IMR-90 (cell line): ENCODE results near the gene OR52K2. TPM values are rescaled to one million over a fixed set of nuclear protein-coding genes. Genes with fewer than 3 reads are reported as not detected.

Experiments
- ATAC-seq: fragments of 200-7000 bp; cut with Tn5 transposase; 2 replicates; pipeline ENCODE4 v1.9.1; 2020; ENCODE audit warnings: low read depth, mild to moderate bottlenecking, moderate library complexity
- BruUV-seq: library from RNA; stranded (reverse); fragments of 400-500 nt; replicated peaks from 2 replicates; lab custom pipeline; 2021; lab: Mats Ljungman, UMichigan
- CTCF ChIA-PET: fragments of 300-600 bp; formaldehyde crosslinking; extraction: SDS; loops from one replicate; lab custom pipeline; 2021; ENCODE audit warnings: antibody characterized with exemption; lab: Yijun Ruan, JAX
- POLR2A ChIA-PET: fragments of 300-600 bp; sonication (Branson Sonifier 250); formaldehyde crosslinking; loops from one replicate; lab custom pipeline; 2022; ENCODE audit warnings: antibody characterized with exemption; ENCODE audit not compliant: unreplicated experiment; lab: Charles Lee
- DNase-seq: peaks from one replicate; pipeline ENCODE4 v3.0.0; 2013
- H2AFZ ChIP-seq: replicated peaks from 2 replicates; pipeline ENCODE3; 2013; ENCODE audit warnings: low read length, mild to moderate bottlenecking; ENCODE audit not compliant: poor library complexity
- H2AK5ac ChIP-seq: 2 replicates; pipeline ENCODE4 v1.6.1; 2013; ENCODE audit warnings: low read depth, low read length, inconsistent platforms
- H2AK9ac ChIP-seq: replicated peaks from 2 replicates; pipeline ENCODE3; 2013; ENCODE audit warnings: mild to moderate bottlenecking, low read depth, low read length, moderate library complexity; ENCODE audit not compliant: poor library complexity
- H2BK120ac ChIP-seq: 2 replicates; pipeline ENCODE4 v1.6.1; 2013; ENCODE audit warnings: low read depth, low read length, inconsistent platforms
- H2BK15ac ChIP-seq: 3 replicates; pipeline ENCODE4 v1.6.1; 2013; ENCODE audit warnings: low read depth, low read length, inconsistent platforms
- H2BK20ac ChIP-seq: 2 replicates; pipeline ENCODE4 v1.6.1; 2013; ENCODE audit warnings: low read depth, mild to moderate bottlenecking, inconsistent platforms, low read length, moderate library complexity
- H2BK5ac ChIP-seq: 2 replicates; pipeline ENCODE4 v1.6.1; 2013; ENCODE audit warnings: mild to moderate bottlenecking, low read depth, low read length, inconsistent platforms; ENCODE audit not compliant: poor library complexity, severe bottlenecking
- H3K14ac ChIP-seq: replicated peaks from 2 replicates; pipeline ENCODE4 v1.6.1; 2013; ENCODE audit warnings: low read depth, low read length, inconsistent platforms
- H3K18ac ChIP-seq: 2 replicates; pipeline ENCODE4 v1.6.1; 2013; ENCODE audit warnings: low read depth, low read length, control low read depth
- H3K23ac ChIP-seq: 2 replicates; pipeline ENCODE4 v1.6.1; 2013; ENCODE audit warnings: low read depth, low read length, inconsistent platforms
- H3K27ac ChIP-seq: 2 replicates; pipeline ENCODE4 v1.5.1; 2013; ENCODE audit warnings: mild to moderate bottlenecking, control low read depth, low read length; ENCODE audit not compliant: insufficient read depth
- H3K27me3 ChIP-seq: 2 replicates; pipeline ENCODE4 v1.6.1; 2013; ENCODE audit warnings: low read length; ENCODE audit not compliant: control insufficient read depth, insufficient read depth
- H3K36me3 ChIP-seq: 2 replicates; pipeline ENCODE4 v1.6.1; 2013; ENCODE audit warnings: low read length, mixed read lengths; ENCODE audit not compliant: control insufficient read depth, insufficient read depth
- H3K4ac ChIP-seq: 2 replicates; pipeline ENCODE4 v1.6.1; 2013; ENCODE audit warnings: low read depth, low read length, inconsistent platforms
- H3K4me1 ChIP-seq: 2 replicates; pipeline ENCODE4 v1.6.1; 2013; ENCODE audit warnings: low read length, mixed read lengths; ENCODE audit not compliant: control insufficient read depth, insufficient read depth
- H3K4me2 ChIP-seq: 2 replicates; pipeline ENCODE4 v1.6.1; 2013; ENCODE audit warnings: low read depth, mild to moderate bottlenecking, control low read depth, low read length, moderate library complexity
- H3K4me3 ChIP-seq: 2 replicates; pipeline ENCODE4 v1.5.1; 2013; ENCODE audit warnings: low read depth, mild to moderate bottlenecking, control low read depth, low read length, moderate library complexity; ENCODE audit not compliant: insufficient read depth
- H3K56ac ChIP-seq: 2 replicates; pipeline ENCODE4 v1.6.1; 2013; ENCODE audit warnings: low read length, inconsistent platforms; ENCODE audit not compliant: insufficient read depth; ENCODE audit errors: extremely low read depth
- H3K79me1 ChIP-seq, 2 experiments: 2 replicates each; pipeline ENCODE4 v1.6.1; 2013; ENCODE audit warnings: low read length in 2 of 2, inconsistent platforms in 1 of 2, low read depth in 1 of 2
- H3K9ac ChIP-seq: 2 replicates; pipeline ENCODE4 v1.6.1; 2013; ENCODE audit warnings: low read depth, low read length, control low read depth
- H3K9me1 ChIP-seq: 2 replicates; pipeline ENCODE4 v1.6.1; 2013; ENCODE audit warnings: low read length, inconsistent platforms; ENCODE audit not compliant: insufficient read depth
- H3K9me3 ChIP-seq: 2 replicates; pipeline ENCODE4 v1.6.1; 2013; ENCODE audit warnings: low read length; ENCODE audit not compliant: control insufficient read depth, insufficient read depth
- H4K20me1 ChIP-seq: 2 replicates; pipeline ENCODE4 v1.6.1; 2013; ENCODE audit warnings: low read length, inconsistent platforms; ENCODE audit not compliant: insufficient read depth
- H4K5ac ChIP-seq: 2 replicates; pipeline ENCODE4 v1.6.1; 2013; ENCODE audit warnings: mild to moderate bottlenecking, low read depth, low read length, control low read depth
- H4K8ac ChIP-seq, 2 experiments: 2 replicates each; pipeline ENCODE4 v1.6.1; 2013; ENCODE audit warnings: low read depth in 2 of 2, low read length in 2 of 2, control low read depth in 1 of 2, inconsistent platforms in 1 of 2
- H4K91ac ChIP-seq: 2 replicates; pipeline ENCODE4 v1.6.1; 2013; ENCODE audit warnings: low read depth, low read length, inconsistent platforms; ENCODE audit not compliant: insufficient read depth
- BHLHE40 ChIP-seq: fragments of 150-350 bp; IDR thresholded peaks from 2 replicates; pipeline ENCODE4 v1.6.1; 2016; ENCODE audit warnings: mild to moderate bottlenecking, low read depth, low read length
- CEBPB ChIP-seq: IDR thresholded peaks from 2 replicates; pipeline ENCODE4 v1.6.1; 2012; ENCODE audit warnings: low read depth, low read length, improper control_type of control experiment
- CHD1 ChIP-seq: IDR thresholded peaks from 2 replicates; pipeline ENCODE4 v1.6.1; 2012; ENCODE audit warnings: low read depth, low read length, improper control_type of control experiment
- CTCF ChIP-seq: conservative IDR thresholded peaks from 2 replicates; pipeline ENCODE4 v1.5.1; 2012; ENCODE audit warnings: mild to moderate bottlenecking, low read depth, low read length, improper control_type of control experiment
- ELK1 ChIP-seq: fragments of 150-350 bp; IDR thresholded peaks from 2 replicates; pipeline ENCODE4 v1.6.1; 2016; ENCODE audit warnings: low read depth, mild to moderate bottlenecking, low read length, moderate library complexity, borderline replicate concordance
- FOS ChIP-seq: fragments of 150-350 bp; IDR thresholded peaks from 2 replicates; pipeline ENCODE4 v1.6.1; 2016; ENCODE audit warnings: low read depth, low read length
- MAFK ChIP-seq: IDR thresholded peaks from 2 replicates; pipeline ENCODE4 v1.6.1; 2012; ENCODE audit warnings: low read depth, low read length, improper control_type of control experiment
- MAZ ChIP-seq: IDR thresholded peaks from 2 replicates; pipeline ENCODE4 v1.6.1; 2012; ENCODE audit warnings: low read depth, mild to moderate bottlenecking, low read length, improper control_type of control experiment, moderate library complexity, borderline replicate concordance
- MXI1 ChIP-seq: IDR thresholded peaks from 2 replicates; pipeline ENCODE4 v1.6.1; 2012; ENCODE audit warnings: low read depth, mild to moderate bottlenecking, low read length, moderate library complexity, borderline replicate concordance
- NFE2L2 ChIP-seq: fragments of 150-350 bp; IDR thresholded peaks from 2 replicates; pipeline ENCODE4 v1.6.1; 2016; ENCODE audit warnings: low read depth, mild to moderate bottlenecking, low read length
- POLR2A ChIP-seq: IDR thresholded peaks from 2 replicates; pipeline ENCODE4 v1.6.1; 2012; ENCODE audit warnings: mild to moderate bottlenecking, low read depth, low read length
- RAD21 ChIP-seq: IDR thresholded peaks from 2 replicates; pipeline ENCODE4 v1.6.1; 2012; ENCODE audit warnings: low read length, improper control_type of control experiment
- RCOR1 ChIP-seq: IDR thresholded peaks from 2 replicates; pipeline ENCODE4 v1.6.1; 2012; ENCODE audit warnings: mild to moderate bottlenecking, low read length, improper control_type of control experiment; ENCODE audit not compliant: insufficient replicate concordance
- RFX5 ChIP-seq: IDR thresholded peaks from 2 replicates; pipeline ENCODE4 v1.8.0; 2012; ENCODE audit warnings: low read depth, mild to moderate bottlenecking, low read length, moderate library complexity
- SMC3 ChIP-seq: fragments of 150-350 bp; IDR thresholded peaks from 2 replicates; pipeline ENCODE4 v1.6.1; 2016; ENCODE audit warnings: low read depth, mild to moderate bottlenecking, antibody characterized with exemption, low read length, moderate library complexity
- USF2 ChIP-seq: fragments of 150-350 bp; IDR thresholded peaks from 2 replicates; pipeline ENCODE4 v1.6.1; 2017; ENCODE audit warnings: mild to moderate bottlenecking, antibody characterized with exemption, low read length, low read depth
- WGBS, 2 experiments: methylation state at CpG; one replicate each; pipeline versions ENCODE4 v1.1.5 to v1.1.7; 2013; ENCODE audit warnings: missing lambda C conversion rate in 2 of 2; ENCODE audit not compliant: insufficient read length in 1 of 2; ENCODE audit errors: extremely low coverage in 2 of 2; 5-methylcytosine and 5-hydroxymethylcytosine counted together
- dilution Hi-C: fragments of 300-500 bp; cut with HindIII; formaldehyde crosslinking; loops from one replicate; pipeline ENCODE4 v1.14.3; 2018; ENCODE audit warnings: low sequenced_read_pairs; ENCODE audit not compliant: unreplicated experiment
- in situ Hi-C: fragments of 300-500 bp; cut with MboI; formaldehyde crosslinking; loops from 3 replicates; pipeline ENCODE4 v1.14.3; 2019; ENCODE audit warnings: low sequenced_read_pairs, inconsistent platforms, mixed read lengths
- intact Hi-C: fragments of 100-400 bp; cut with micrococcal nuclease; formaldehyde crosslinking; loops from 2 replicates; pipeline ENCODE4 v1.10.0; 2022
- polyA plus RNA-seq, 3 experiments: library from polyadenylated mRNA; depleted of rRNA; stranded (reverse); fragments of >200 nt; gene quantifications; 2 replicates each; pipeline ENCODE4 v1.2.3, GENCODE V29; 2012; ENCODE audit warnings: low replicate concordance in 1 of 3
- total RNA-seq: library from RNA; depleted of rRNA; stranded (reverse); fragments of >200 nt; gene quantifications from 2 replicates; pipeline ENCODE4 v1.2.3, GENCODE V29; 2012

Gene OR52K2
- total and polyA plus RNA-seq, 2 of the 4 experiments (the other 2 are of a cell fraction): not detected

- H2BK20ac ChIP-seq: no peak overlapping the region
- H3K4me3 ChIP-seq: no peak overlapping the region
- H2BK15ac ChIP-seq: no peak overlapping the region
- H3K56ac ChIP-seq: no peak overlapping the region
- dilution Hi-C loops (no loop called here), in situ Hi-C loops (no loop called here), intact Hi-C loops (no loop called here)
- no peaks in the 10 kb centered on the region for H3K4me1 ChIP-seq
- no peak overlapping the region for H3K23ac ChIP-seq
- H2AK5ac ChIP-seq: no peak overlapping the region
- H3K9me3 ChIP-seq: peaks cover 4% of the 10 kb centered on the region; the same call in 1 of the 2 replicates
- H2AFZ ChIP-seq: no peak overlapping the region
- H3K9ac ChIP-seq: no peak overlapping the region
- no peak overlapping the region for H3K18ac ChIP-seq
- WGBS, 2 experiments: no CpG with 5 or more reads among the region's 3 CpGs
- no peaks in the 10 kb centered on the region for H3K27me3 ChIP-seq
- ATAC-seq: no peak
- H4K8ac ChIP-seq: no peak overlapping the region
- no peak overlapping the region for H3K14ac ChIP-seq
- no peak overlapping the region for H3K4me2 ChIP-seq
- H2AK9ac ChIP-seq: no peak overlapping the region
- no peak overlapping the region for H3K4ac ChIP-seq
- TF ChIP-seq MXI1 (no peak), RCOR1 (no peak), RFX5 (no peak), ELK1 (no peak), BHLHE40 (no peak), RAD21 (no peak), CHD1 (no peak), POLR2A (no peak), MAFK (no peak), SMC3 (no peak), USF2 (no peak), FOS (no peak), CEBPB (no peak), CTCF (no peak), NFE2L2 (no peak), MAZ (no peak)
- ChIA-PET POLR2A (no interaction called here), CTCF (no interaction called here)
- no peak for DNase-seq
- no peaks in the 10 kb centered on the region for H3K79me1 ChIP-seq
- no peaks in the 10 kb centered on the region for H3K9me1 ChIP-seq
- no peak overlapping the region for H3K27ac ChIP-seq
- H2BK5ac ChIP-seq: no peak overlapping the region
- H4K91ac ChIP-seq: no peak overlapping the region
- BruUV-seq: no TSS peak
- H4K20me1 ChIP-seq: no peaks in the 10 kb centered on the region
- no peaks in the 10 kb centered on the region for H3K36me3 ChIP-seq
- H4K5ac ChIP-seq: no peak overlapping the region
- no peak overlapping the region for H2BK120ac ChIP-seq
Measured at GRCh38 chr11:4467811-4468606, 18.9 kb downstream of the OR52K2 start.
